GM23248 (cell line): ENCODE results near the gene SUSD3.

Experiments used
- EZH2 ChIP-seq: fragments of 200-600 bp; sonication (generic); IDR thresholded peaks from 2 replicates; pipeline ENCODE4 v1.6.1; 2018; ENCODE audit warnings: antibody characterized with exemption, mild to moderate bottlenecking; ENCODE audit not compliant: insufficient read depth, poor library complexity, severe bottlenecking
- EZH2phosphoT487 ChIP-seq: fragments of 200-600 bp; sonication (generic); IDR thresholded peaks from 2 replicates; pipeline ENCODE4 v1.6.1; 2018; ENCODE audit warnings: antibody characterized with exemption, moderate library complexity, mild to moderate bottlenecking, low read depth; ENCODE audit not compliant: insufficient read depth

- TF ChIP-seq EZH2, result no peak
- TF ChIP-seq EZH2phosphoT487, result no peak
Observed at GRCh38 chr9:93072383-93072795, 13.9 kb downstream of the SUSD3 start.
